ENCODE data around the gene ENAM.

The ENAM gene, protein sequence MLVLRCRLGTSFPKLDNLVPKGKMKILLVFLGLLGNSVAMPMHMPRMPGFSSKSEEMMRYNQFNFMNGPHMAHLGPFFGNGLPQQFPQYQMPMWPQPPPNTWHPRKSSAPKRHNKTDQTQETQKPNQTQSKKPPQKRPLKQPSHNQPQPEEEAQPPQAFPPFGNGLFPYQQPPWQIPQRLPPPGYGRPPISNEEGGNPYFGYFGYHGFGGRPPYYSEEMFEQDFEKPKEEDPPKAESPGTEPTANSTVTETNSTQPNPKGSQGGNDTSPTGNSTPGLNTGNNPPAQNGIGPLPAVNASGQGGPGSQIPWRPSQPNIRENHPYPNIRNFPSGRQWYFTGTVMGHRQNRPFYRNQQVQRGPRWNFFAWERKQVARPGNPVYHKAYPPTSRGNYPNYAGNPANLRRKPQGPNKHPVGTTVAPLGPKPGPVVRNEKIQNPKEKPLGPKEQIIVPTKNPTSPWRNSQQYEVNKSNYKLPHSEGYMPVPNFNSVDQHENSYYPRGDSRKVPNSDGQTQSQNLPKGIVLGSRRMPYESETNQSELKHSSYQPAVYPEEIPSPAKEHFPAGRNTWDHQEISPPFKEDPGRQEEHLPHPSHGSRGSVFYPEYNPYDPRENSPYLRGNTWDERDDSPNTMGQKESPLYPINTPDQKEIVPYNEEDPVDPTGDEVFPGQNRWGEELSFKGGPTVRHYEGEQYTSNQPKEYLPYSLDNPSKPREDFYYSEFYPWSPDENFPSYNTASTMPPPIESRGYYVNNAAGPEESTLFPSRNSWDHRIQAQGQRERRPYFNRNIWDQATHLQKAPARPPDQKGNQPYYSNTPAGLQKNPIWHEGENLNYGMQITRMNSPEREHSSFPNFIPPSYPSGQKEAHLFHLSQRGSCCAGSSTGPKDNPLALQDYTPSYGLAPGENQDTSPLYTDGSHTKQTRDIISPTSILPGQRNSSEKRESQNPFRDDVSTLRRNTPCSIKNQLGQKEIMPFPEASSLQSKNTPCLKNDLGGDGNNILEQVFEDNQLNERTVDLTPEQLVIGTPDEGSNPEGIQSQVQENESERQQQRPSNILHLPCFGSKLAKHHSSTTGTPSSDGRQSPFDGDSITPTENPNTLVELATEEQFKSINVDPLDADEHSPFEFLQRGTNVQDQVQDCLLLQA

DNA sequence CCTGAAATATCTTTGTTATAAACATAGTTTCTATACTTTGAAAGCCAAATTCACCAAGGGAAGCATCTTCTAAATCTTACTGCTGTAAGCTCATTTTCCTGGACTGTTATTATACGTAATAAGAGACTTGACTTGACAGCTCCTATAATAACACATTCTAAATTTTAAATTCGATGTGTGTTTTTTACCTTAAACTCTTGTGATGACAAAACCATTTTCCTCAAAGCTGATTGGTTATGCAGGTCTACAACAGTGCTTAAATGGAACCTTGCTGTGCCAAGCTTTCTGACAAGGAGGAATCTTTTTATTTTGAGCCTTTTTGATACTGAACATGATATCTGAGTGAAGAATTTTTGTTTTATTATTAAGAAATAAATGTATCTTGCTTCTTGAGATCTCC, at the start of gene ENAM:
ENAM (plus strand) TSS at position 301 of the 400 bp plus-strand sequence. CDS start 757 bp downstream, outside the sequence.
- DNase-seq = no peak

DNA sequence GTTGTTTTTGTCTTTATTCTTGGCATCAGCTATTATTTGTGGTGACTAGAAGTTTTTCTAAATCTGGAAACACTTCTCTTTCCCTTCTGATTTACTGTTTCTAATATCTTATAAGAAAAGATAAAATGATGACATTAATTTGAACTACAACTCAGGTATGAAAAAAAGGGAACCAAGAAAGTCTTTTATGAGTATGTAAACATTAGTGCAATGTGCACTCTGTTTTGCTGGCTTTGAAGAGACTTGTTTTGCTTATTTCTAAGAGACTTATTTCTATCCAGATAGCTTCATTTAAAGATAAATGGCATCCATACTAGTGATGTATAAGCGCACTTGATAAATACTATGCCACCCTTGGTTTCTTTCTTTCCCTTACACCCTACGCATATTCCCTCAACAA, 46.6 kb upstream of the ENAM start:
- DNase-seq = no peak

DNA sequence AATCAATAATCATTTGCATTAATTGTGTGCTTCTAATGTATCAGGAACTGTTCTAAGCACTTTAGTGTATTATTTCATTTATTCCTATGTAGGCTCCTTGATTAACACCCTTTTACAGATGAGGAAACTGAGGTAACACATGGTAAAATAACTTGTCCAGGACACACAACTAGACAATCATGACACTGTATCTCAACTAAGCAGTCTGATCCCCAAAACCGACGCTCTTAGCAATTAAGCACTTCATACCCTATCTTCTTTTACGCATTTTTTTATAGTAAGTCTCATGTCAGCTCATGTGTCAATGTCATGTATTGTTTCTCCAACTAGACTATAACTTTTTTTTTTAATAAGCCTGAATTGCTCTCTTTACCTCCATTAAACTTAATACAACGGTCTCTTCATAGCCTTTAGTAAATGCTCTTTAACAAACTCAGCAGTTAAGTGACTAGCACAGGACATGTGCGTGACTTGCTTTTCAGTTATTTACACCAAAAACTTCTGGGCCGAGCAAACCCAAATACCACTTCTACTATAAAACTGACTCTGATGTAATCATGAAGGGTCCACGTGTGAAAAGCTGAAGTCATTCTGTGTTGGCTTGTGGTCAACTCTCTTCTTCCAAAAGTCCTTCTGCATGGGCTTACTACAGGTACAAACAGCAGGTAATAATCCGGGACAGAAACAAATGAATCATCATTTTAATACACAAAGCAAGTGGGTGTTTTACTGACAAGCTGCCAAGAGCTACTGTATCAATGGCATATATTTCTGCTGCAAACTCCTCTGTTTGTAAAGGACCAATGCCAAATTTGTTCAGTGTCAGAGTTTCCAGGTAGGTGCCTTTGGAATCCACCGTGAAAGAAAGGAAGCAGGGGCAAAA, 44.4 kb upstream of the ENAM start:
- no peak for DNase-seq

DNA sequence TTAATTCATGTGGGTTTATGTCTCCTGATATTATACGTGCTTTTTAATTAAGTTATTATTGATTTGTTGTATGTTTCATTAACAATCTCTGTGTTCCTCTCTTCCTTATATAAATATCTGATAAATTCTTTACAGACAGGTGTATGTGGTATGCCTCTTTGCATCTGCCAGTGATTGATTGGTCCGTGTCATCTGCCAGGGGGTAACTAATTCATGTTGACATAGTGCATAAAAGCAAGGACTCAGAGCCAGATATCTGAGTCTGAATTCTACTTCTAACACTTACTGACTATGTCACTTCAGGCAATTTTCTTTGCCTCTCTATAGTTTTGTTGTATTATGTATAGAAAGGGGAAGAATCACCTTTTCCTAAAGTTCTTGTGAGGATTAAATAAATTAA, 41.7 kb upstream of the ENAM start:
- no peak for DNase-seq

DNA sequence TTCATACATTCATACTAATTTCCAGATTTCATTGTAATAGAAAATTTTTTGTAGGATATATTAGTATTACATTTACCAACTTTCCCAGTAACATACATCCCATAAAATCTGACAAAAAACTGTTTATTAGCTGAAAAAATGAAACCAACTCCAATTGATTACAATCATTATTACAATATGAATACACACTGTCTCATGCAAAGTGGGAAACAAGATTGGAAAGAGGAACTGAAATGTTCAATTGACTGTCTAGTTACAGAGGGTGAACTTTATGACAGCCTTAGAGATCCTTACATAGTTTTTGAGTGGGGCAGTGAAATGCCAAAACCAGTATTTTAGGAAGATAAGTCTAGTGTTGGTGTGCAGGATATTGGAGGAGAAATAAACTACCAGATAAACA, 38.8 kb upstream of the ENAM start:
- DNase-seq = no peak

DNA sequence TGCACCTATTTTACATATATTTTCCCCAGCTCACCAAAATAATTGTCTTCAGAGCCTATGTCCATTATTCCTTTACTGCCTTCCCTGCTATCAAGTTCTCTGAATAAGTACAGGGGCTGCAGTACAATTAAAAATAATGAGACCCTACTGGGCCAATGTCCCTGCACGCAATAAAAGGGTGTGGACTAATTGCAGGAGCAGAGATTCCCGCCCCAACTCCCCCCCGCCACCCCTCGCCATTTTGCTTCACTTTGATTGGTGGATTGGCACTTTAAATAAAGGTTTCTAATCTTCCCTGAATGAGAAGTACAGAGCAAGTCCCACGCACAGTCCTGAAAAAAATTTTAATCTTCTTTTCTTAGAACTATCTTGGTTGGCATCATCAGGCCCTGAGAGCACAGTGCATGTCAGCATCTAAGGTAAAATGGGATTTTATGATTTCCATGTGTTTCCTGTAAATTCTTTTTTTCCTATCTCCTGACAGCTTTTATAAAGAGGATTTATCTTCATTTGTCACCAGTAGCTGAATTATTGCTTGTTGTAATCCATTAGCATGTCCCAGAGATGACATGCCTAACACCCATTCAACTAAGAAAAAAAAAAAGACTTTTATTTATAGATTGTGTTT, 36.5 kb upstream of the ENAM start, which contains the start of gene AMBN:
AMBN (plus strand) TSS at position 302 of the 628 bp plus-strand sequence; CDS start at position 405, 103 bp downstream.
- no peak for DNase-seq

DNA sequence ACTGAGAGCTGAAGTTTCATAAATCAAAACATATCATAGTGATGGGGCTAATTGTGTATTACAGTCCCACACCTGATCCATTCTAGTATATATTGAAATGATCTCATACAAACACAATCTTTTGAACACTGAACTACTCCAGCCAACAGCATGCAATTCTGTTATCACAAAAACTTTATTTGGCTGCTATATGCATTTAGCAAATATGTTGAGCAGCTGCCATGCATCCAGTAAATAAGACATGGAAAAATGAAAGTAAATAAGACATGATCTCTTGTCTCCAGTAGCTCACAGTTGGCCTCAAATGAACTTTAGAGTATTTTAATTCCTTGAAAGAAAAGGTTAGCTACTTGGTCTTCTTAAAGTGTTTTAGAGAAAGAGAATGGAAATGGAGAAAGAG, 34.3 kb upstream of the ENAM start:
- no peak for DNase-seq

DNA sequence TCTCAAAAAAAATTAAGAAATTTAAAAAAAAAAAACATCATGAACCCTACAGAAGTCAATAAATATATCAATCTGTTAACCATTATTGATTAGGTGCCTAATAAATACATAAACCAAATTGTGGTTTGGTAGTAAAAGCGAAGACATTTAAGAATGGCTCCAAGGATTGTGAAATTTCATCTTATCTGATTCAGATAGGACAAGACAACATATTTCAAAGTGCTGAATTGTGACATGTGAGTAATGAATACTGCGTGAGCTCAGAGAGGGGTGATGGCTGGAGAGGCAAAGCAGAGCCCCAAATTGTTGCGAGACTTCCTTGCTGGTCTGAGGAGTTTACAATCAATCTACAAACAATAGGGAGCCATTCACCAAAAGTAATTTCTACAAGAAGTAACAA, 28.2 kb upstream of the ENAM start:
- no peak for DNase-seq

DNA sequence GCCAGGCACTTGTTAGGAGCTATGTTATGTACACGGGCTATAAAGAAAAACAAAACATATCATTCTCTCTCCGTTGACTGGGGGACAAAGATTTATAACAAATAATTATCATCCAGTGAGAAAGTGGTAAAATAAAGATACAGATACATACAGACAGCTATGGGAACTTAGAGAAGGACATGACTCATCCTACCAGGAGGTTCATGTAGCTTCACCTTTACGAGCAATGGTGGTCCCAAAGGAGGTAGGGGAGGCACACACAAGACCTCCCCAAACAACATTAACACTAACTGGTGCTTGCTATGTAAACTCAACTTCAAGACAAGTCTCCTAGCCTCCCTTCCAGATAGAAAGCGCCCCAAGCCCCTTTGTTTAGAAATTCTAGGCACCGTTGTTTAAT, 27.6 kb upstream of the ENAM start:
- no peak for DNase-seq

DNA sequence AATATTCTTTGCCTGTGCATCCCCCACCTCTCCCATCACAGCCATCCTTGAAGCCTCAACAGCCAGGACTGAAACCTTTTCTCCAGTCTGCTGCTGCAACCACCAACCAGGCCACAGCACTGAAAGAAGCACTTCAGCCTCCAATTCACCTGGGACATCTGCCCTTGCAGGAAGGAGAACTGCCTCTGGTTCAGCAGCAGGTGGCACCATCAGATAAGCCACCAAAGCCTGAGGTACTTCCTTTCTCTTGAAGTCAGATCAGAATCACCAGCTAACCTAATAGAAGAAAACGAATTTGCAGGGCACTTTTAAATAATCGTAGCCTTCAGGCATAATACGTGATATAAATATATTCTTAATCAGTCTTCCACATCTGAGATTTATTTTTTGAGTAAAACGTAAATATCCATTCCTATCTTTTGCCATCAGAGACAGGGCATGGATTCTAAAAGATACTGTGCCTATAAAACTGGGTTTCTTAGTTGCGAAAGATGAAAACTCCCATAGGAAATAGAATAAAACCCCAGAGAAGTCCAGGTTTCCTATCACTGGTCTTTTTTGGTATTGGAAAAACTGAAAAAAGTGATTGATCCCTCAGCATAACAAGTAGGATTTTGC, 27.0 kb upstream of the ENAM start:
- DNase-seq = peak; percentile 65

DNA sequence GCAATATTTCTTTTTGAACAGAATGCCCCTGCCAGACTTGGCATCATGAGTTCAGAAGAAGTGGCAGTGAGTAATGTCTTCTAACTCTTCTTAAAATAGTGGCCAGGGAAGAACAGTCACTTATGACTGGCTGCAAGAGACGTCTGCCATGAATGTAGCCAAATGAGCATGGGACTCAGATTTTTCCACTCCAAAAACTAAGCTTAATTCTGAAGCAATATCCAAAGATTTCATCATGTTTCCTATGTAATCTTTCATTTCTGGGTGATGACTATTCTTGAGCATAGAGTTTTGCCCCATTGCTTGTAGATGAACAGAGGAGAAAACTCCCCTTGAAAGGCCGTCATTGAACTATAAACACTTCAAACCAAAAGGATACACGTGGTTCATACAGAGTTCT, 24.7 kb upstream of the ENAM start:
- peak; percentile 35 for DNase-seq

DNA sequence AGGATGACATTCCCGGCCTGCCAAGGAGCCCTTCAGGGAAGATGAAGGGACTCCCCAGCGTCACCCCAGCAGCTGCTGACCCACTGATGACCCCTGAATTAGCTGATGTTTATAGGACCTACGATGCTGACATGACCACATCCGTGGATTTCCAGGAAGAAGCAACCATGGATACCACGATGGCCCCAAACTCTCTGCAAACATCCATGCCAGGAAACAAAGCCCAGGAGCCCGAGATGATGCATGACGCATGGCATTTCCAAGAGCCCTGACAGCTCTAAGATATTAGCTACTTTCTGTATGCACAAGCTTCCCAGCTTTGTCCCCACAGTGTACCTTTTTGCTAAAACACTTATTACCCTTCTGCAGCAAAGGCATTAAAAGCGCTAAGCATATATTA, 22.1 kb upstream of the ENAM start:
- DNase-seq = no peak

DNA sequence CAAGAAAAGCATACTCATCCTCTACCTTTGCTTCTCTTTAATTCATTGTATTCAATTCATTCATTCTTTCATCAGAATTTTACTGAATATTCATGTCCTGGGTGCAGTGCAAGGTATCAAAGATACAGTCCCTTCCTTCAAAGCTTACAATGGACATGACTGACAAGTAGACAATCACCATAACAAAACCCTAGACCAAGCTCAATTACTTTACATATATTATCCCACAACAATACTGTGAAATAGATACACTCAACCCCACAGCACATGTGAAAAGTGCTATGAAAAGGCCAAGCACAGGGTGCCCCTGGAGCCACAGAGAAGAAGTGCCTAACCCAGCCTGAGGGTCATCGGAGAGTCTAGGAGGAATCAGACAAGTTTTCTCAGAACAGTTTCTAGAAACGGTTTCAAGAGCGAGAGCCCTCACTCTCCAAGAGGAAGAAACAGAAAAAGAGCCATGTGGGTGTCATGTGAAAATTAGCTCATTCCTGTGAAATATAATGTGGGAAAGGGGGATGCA, 21.1 kb upstream of the ENAM start:
- no peak for DNase-seq

DNA sequence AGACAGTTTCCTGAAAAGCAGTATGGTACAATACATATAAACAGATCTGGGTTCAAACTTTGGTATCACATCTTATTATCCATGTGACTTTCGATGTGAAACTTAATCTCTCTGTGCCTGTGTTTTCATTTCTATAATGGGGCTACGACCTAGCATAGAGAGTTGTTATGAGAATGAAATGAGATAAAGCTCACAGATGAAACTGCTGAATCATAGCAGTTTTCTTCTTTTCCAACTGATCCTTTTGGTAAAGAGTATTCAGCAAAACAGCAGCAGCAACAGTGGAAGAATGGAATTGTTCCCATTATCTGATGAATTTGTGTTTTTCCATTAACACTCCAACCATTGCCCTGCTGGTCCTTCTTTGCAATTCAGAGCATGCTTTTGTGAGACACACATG, 20.2 kb upstream of the ENAM start:
- no peak for DNase-seq

DNA sequence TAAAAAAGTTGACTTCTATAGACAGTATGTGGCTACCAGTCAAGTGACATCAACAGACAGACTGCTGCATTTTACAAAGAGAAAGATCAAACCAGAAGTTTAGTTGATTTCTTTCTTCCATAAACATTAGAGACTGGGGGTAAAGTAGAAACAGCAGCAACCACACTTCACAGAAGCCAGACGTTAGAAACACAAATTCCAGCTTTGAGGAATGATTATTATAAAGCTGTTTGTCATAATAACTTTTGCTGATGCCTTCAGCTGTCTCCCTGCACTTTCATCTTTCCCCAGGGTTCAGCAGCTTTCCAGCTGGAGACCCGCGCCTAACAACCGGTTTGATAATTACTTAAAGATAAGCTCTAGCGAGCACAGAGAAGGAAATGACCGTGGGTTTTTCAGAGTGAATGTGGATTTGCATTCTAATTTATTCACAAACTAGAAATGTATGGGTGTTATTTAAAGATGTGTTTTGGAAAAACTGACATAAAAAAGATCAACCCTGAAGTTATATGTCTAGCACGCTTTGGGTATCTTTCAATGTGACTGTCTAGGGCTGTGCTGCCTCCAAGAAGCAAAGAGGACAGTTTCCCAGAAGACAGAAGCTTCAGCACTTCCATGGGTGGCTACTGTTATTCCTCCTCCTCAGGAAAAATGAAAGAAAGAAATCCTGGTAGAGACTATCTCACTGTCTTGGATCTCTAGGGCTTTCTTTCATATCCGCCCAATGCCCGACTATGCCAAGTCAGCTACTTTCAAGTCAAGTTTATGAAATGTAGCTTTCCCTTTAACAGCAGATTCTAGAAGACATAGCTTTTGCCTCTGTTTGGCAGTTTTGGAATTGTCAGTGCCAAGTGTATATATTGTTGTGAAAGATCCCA, 15.0 kb upstream of the ENAM start:
- no peak for DNase-seq

DNA sequence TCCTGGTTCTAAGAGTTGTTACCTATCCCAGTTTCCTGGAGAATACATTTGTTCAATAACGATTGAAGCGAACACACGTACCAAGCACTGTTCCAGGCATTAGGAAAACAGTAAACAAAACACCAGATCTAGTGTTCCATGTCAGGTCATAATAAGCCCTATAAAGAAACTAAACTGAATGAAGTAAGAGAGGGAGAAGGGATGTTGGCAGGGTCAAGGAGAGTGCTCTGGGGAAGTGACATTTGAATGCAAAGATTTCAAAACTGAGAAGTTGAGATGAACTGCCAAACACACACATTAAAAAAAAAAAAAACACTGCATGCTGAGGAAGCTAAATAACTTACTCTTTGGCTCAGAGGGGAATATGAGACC, 14.4 kb upstream of the ENAM start:
- no peak for DNase-seq

DNA sequence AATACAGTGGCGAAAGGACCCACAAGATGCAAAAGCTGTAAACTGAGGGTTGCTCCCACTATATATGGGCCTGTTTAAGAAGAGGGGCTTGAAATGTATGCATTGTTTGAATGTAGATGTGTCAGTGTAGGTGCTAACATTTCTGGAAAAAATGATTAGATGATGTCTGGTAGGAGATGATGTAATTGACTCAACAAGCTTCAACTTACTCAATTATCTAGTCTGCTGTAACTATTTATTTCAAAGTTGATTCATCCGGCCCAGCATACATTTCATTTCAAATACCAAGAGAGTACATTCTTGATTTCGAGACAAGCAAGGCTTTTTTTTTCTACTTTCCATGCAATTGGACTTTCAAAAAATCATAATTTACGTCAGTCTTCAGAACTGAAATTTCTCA, 9.3 kb upstream of the ENAM start:
- DNase-seq = no peak

DNA sequence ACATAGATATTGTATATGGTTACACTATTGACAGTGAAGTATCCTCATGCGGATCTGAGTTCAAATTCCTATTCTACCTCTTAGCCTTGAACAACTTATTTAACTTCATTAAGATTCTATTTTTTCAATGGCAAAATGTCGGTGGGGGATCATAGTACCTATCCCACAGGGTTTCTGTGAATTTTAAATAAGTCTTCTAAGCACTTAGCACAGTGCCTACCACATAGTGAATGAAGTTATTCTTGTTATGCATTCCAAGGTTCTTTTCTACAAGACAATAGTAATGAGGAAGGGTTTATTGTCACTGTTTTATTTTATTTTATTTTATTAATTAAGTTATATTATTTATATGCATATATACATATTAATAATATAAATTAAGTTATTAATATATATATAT, 8.8 kb upstream of the ENAM start:
- DNase-seq = no peak

DNA sequence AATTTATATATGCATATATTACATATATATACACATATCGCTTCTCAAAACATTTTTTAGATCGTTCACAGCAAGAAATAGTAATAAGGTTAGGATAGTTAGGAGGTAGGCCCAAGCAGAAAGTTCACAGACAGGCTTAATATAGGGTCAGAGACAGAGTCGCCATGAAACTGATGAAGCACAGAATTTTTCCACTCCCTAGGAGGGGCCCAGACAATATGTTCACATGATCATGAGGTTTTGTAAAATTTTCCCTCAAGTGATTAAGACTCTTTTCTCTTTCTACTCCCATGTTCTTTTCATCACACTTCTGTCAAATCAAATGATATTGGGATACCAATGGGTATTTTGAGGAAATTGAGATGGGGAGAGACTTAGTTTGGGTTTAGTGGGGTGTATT, 5.2 kb upstream of the ENAM start:
- no peak for DNase-seq

DNA sequence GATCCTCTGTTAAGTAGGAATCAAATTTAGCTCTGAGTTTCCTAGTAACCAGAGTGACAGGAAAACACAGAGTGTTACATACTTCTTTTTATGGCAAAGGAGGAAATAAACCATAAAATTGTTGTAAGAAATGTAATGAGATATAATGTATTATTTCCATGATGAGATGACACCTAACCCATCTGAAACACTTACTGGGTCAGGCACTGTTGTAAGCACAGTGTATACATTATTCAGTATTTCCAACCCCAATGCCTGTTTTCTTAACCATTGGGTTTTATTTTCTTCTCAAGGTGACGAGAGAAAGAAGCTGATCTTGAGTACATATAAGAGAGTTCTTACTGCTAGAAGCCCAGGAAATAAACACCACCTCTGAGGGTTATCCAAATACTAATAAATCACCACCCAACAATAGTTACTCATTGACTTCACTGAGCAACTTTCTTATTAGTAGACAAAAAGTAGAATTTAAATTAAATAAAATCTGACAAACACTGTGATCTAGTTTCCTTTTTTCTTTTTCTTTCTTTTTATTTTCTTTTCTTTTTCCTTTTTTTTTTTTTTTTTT, 4.2 kb upstream of the ENAM start:
- no peak for DNase-seq

Measured in fibroblast of skin of right biceps (primary cell).